ENCODE results near the gene C1orf232.

C1orf232 gene

GRCh38 chr1:26160527-26161414, 8.0 kb downstream of the C1orf232 start:
- intact Hi-C loops (cut with DNase I), result loop anchor here (5.0 kb wide), 1 partner anchor 48 kb away; the partner anchor contains the start of gene PDIK1L
- no peak for DNase-seq

GRCh38 chr1:26159743-26160039, 9.1 kb downstream of the C1orf232 start:
- no peak for DNase-seq
- intact Hi-C loops (cut with DNase I), result loop anchor here (5.0 kb wide), 1 partner anchor 47 kb away; the partner anchor contains the start of gene PDIK1L

DNA sequence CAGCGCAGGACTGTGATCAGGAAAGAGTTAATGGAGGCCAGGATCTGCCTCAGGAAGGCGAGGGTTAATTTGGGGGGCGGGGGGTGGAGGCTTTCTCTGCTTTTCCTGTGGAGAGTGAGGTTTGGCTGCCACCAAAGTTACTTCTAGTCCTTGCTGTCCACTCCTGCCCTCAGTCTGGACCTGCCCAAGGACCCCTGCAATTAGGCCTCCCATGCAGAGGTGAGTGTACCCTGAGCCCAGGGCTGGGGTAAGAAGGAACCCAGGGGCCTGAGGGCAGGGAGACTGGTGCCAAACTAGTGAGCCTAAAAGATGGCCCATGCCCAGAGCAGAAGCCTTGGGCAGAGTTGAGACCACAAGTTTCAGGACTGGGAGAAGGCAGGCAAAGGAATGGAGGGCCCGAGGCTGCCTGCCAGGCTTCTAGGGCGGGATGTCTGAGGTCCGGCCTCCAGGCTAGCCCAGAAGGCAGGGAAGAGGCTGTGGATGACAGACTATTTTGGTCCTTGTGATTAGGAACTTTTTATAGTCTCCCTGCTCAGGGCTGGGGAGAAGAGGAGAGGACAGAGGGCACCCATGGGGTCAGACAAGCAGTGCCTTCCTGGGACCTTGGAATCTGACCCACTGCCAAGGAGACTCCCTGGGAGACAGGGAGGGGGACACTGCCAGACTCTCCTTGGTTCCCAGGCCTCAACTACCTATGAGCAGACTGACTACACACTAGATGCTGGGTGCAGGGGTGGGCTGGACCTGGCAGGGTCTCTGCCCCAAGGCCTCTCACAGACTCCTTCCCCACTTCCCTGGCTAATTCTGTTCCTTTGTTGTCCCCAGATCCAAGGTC, 9.6 kb downstream of the C1orf232 start, which contains the start of gene FAM110D:
TSS of gene FAM110D (plus strand) at position 172 of the 835 bp plus-strand sequence. CDS start 2,213 bp downstream, outside the sequence.
- intact Hi-C loops (cut with DNase I), result no loop called here
- peak in 1 of 42 donors; percentile 14 for DNase-seq

DNA sequence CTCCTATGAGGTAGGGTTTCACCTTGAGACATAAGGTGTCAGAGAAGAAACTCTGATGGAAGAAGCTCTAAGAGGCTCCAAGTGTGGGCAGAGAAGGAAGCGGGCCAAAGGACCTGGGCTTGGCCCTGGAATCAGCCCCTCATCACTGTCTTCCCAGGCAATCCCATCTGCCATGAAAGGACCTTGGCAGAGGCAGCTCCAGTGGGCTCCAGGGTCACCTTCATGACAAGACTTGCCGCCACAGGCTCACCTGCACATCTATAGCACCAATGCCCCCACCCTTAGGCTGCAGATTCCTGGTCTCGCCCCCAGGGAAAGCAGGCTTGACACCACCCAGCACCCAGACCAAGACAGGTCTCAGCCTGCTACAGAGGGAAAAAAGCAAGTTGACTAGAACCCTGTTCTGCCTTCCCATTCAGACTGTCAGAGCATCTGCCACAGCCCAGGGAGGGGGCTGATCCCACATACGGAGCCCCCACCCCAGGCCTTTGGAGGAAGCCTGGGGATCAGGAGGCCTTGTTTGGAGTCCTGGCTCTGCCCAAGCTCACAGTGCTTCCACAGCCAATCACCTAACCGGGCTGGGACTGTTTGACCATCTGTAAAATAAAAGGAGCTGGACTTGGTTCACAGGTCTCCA, 10.4 kb downstream of the C1orf232 start:
- peak in 2 of 42 donors; percentile 12 to 13 for DNase-seq
- intact Hi-C loops (cut with DNase I), result no loop called here

- intact Hi-C loops (cut with DNase I), result no loop called here
- DNase-seq, result peak in 4 of 42 donors; percentile 33 to 48 (median 36)
These were observed 12.3 kb downstream of the C1orf232 start for GRCh38 chr1:26156285-26157038.

DNA sequence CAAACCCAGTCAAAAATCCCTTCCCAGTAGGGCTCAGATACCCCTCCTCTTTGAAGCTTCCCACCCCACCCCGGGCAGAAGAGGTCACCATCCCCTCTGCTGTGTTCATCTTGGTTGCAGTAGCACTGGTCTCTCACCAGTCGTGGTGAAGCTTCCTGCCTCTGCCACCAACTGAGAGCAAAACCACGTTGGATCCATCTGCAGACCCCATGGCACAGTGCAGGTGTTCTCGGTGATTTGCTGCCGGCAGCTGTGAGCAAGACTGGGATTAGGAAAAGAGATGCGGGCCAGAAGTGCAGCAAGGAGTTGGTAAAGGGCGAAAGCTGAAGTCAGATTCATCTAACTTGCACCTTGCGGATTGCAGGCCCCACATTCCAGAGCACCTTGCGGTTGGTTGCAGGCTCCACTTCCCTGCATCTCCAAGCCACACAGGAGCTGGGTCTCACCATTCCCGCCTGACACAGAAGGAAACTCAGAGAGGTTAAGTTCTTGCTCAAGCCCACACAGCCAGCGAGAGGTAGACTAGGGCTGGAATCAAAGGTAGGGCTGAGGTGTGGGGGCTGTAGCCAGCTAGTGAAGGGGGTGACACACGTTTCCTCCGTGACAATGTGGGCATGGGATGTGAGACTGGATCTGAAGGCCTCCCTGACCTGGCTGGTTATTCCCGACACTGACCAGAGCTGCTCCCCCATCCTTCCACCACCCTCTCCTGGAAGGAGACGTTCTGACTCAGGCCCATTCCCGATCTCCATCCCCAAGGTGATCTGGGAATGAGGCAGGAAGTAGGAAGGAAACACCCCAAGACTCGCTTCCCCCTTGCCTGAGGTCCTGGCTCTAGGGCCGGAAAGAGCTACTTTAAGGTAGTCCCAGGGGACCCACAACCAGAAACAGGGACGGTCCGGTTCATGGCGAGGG, 13.1 kb downstream of the C1orf232 start:
- intact Hi-C loops (cut with DNase I), result no loop called here

DNA sequence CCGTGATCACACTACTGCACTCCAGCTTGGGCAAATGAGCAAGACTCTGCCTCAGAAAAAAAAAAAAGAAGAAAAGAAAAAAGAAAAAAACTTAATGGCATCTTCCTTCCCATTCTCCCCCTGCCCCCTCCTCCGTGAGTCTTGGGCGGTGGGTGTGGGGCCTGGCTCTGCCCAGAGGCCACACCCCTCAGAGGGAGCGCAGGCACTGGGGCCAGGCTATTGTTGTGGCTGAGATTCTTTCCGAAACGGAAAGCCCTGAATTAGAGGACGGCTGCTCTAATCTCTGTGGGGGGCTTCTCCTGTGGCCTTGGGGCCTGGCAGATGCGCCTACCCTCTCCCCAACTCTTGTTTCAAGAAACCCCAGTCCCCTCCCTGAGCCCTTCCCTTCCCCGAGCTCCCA, 14.0 kb downstream of the C1orf232 start:
- intact Hi-C loops (cut with DNase I), result no loop called here
- DNase-seq, result peak in 2 of 42 donors; percentile 20 to 22

More for the DNA sequence above, 13.1 kb downstream of the C1orf232 start:
- peak in 3 of 42 donors; percentile 1 to 26 (median 26) for DNase-seq

DNA sequence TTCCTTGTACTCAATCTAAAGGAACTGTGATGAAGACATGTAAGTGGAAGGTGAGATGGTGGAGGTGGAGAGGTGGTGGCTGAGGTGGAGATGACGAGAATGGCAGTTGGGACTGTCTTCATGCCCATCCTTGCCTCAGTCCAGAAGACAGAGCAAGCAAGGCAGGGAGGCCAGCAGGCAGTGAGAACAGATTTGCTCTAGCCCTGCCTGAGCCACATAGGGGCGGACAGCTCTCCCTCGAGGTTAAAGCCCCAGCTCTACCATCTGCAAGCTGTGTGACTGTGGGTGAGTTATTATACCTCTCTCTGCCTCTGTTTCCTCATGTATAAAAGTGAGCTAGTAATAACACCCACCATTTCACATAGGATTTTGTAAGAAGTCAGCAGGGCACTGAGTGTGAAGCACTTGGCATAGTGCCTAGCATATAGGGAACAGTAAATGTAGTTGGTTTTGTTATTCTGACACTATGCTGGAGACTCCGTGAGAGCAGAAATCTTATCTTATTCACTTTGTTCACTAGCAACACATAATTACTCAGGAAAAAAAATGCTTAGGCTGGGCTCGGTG, 14.7 kb downstream of the C1orf232 start:
- DNase-seq, result peak in 3 of 42 donors; percentile 7 to 27 (median 22)
- intact Hi-C loops (cut with DNase I), result no loop called here

DNA sequence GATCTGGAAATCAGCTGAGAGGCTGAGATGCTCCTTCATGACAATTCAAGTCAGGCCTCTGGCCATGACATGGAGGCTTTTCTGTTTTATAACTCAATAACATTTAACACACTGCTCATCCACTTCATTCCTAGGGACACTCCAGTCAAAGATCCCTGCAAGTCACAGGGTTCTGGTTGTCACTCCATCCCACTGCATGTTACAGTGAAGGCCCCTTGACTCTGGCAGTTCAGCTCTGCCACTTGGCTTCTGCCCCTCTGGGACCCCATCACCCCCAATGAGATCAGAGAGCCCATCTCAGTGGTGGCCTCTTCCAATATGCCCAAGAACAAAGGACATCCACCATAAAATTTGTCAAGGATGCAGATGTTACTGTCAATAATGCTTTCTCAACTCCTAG, 19.9 kb downstream of the C1orf232 start:
- intact Hi-C loops (cut with DNase I), result loop anchor here (5.0 kb wide), 1 partner anchor 112 kb away; no protein-coding TSS in a partner anchor
- peak in 3 of 42 donors; percentile 3 to 15 (median 7) for DNase-seq

- peak in 1 of 42 donors; percentile 13 for DNase-seq
These were observed 22.8 kb downstream of the C1orf232 start for GRCh38 chr1:26145960-26146294.

DNA sequence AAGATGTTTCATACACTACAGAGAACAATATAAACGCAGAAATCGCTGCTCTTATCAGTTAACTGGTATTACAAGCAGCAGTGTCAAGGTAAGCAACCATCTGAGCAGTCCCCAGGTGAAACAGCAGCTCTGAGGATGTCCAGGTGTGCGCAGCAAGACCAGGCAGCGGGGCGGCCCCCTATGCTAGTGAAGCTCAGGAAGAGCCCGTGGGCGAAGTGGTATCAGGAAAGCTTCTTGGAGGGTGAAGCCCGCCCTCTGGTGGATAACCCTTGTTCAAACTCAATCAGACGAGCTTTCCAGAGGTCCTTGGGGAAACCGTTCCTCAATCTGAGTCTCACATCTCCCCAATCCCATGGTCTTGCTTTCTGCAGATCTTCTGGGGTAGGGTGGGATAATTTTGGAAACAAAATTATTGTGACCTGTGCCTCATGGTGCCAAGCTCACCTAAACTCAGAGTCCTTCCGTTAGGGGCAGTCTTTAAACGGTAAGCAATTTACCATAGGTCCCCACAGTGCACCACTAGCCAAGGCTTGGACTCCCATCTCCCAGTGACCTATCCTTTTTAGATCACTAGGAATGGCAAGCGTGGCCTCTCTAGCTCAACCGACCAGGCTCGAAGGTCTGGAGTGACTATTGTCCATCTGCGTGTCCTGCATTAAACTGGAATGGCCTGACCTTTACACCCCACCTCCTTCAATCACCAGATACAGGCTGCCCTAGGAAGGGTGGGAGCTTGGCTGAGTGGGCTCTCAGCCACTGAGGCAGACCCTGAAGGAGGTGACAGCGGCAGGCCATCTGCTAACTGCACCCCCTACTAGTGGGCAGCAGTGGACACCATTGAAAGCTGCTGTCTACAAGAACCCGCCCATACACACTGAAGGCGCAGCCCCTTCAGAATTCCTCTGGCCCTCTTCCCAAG, 23.5 kb downstream of the C1orf232 start:
- intact Hi-C loops (cut with DNase I), result loop anchor here (2.0 to 5.0 kb wide), 2 partner anchors 40 to 108 kb away; no protein-coding TSS in a partner anchor
- DNase-seq, result peak; percentile 66 to 96 (median 87)

More at GRCh38 chr1:26145960-26146294, 22.8 kb downstream of the C1orf232 start:
- intact Hi-C loops (cut with DNase I), result loop anchor here (2.0 to 5.0 kb wide), 2 partner anchors 41 to 109 kb away; no protein-coding TSS in a partner anchor

DNA sequence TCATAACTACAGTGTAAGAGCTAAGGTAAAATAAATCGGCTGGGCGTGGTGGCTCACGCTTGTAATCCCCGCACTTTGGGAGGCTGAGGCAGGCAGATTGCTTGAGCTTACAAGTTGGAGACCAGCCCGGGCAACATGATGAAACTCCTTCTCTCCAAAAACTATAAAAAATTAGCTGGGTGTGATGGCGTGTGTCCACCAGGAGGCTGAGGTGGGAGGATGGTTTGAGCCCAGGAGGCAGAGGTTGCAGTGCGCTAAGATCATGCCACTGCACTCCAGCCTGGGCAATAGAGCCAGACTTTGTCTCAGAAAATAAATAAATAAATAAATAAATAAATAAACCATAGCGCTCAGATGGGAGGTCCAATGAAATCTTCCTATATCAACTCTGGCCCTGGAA, 26.6 kb downstream of the C1orf232 start:
- peak in 1 of 42 donors; percentile 10 for DNase-seq
- intact Hi-C loops (cut with DNase I), result no loop called here

DNA sequence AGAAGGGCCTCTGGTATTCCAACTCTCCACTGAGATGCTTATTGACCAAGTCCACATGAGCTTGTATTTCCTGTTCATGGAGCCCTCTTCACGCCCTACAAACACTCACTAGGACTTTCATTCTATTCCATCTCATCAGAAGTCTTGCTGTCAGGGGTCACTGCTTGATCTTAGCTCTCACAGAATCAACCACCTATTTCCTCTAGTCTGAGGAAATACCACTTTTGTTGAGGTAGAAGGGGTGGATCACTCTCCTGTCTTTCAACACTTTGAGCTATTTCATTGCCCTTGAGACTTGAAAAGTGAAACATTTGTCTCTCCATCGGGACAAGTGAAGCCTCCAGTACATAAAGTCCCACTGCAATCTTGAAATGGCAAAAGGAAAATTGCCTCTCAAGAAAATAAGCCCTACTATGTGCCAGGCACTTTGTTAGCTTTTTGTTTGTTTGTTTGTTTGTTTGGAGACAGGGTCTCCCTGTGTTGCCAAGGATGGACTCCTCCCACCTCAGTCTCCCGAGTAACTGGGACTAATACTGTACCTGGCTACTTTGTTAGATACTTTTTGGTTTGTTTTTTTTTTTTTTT, 29.7 kb downstream of the C1orf232 start:
- intact Hi-C loops (cut with DNase I), result no loop called here

GRCh38 chr1:26134466-26134865, 34.3 kb downstream of the C1orf232 start:
- no peak for DNase-seq

More for the DNA sequence above, 29.7 kb downstream of the C1orf232 start:
- no peak for DNase-seq

GRCh38 chr1:26132834-26133167, 36.0 kb downstream of the C1orf232 start:
- intact Hi-C loops (cut with DNase I), result no loop called here
- DNase-seq, result no peak

More at GRCh38 chr1:26134466-26134865, 34.3 kb downstream of the C1orf232 start:
- intact Hi-C loops (cut with DNase I), result no loop called here

All from head of caudate nucleus (tissue), 42 donors.